IMR-90 (cell line): ENCODE measurements around the gene MYADM.

Source experiments
- BHLHE40 ChIP-seq: fragments of 150-350 bp; IDR thresholded peaks from 2 replicates; pipeline ENCODE4 v1.6.1; 2016; ENCODE audit warnings: mild to moderate bottlenecking, low read depth, low read length
- CEBPB ChIP-seq: IDR thresholded peaks from 2 replicates; pipeline ENCODE4 v1.6.1; 2012; ENCODE audit warnings: low read depth, low read length, improper control_type of control experiment
- CHD1 ChIP-seq: IDR thresholded peaks from 2 replicates; pipeline ENCODE4 v1.6.1; 2012; ENCODE audit warnings: low read depth, low read length, improper control_type of control experiment
- FOS ChIP-seq: fragments of 150-350 bp; IDR thresholded peaks from 2 replicates; pipeline ENCODE4 v1.6.1; 2016; ENCODE audit warnings: low read depth, low read length
- MAFK ChIP-seq: IDR thresholded peaks from 2 replicates; pipeline ENCODE4 v1.6.1; 2012; ENCODE audit warnings: low read depth, low read length, improper control_type of control experiment
- MAZ ChIP-seq: IDR thresholded peaks from 2 replicates; pipeline ENCODE4 v1.6.1; 2012; ENCODE audit warnings: low read depth, mild to moderate bottlenecking, low read length, improper control_type of control experiment, moderate library complexity, borderline replicate concordance
- MXI1 ChIP-seq: IDR thresholded peaks from 2 replicates; pipeline ENCODE4 v1.6.1; 2012; ENCODE audit warnings: low read depth, mild to moderate bottlenecking, low read length, moderate library complexity, borderline replicate concordance
- POLR2A ChIP-seq: IDR thresholded peaks from 2 replicates; pipeline ENCODE4 v1.6.1; 2012; ENCODE audit warnings: mild to moderate bottlenecking, low read depth, low read length
- RAD21 ChIP-seq: IDR thresholded peaks from 2 replicates; pipeline ENCODE4 v1.6.1; 2012; ENCODE audit warnings: low read length, improper control_type of control experiment
- RCOR1 ChIP-seq: IDR thresholded peaks from 2 replicates; pipeline ENCODE4 v1.6.1; 2012; ENCODE audit warnings: mild to moderate bottlenecking, low read length, improper control_type of control experiment; ENCODE audit not compliant: insufficient replicate concordance
- RFX5 ChIP-seq: IDR thresholded peaks from 2 replicates; pipeline ENCODE4 v1.8.0; 2012; ENCODE audit warnings: low read depth, mild to moderate bottlenecking, low read length, moderate library complexity
- SMC3 ChIP-seq: fragments of 150-350 bp; IDR thresholded peaks from 2 replicates; pipeline ENCODE4 v1.6.1; 2016; ENCODE audit warnings: low read depth, mild to moderate bottlenecking, antibody characterized with exemption, low read length, moderate library complexity
- TF ChIP-seq, protein P1 (sequence below): fragments of 150-350 bp; IDR thresholded peaks from 2 replicates; pipeline ENCODE4 v1.6.1; 2017; ENCODE audit warnings: mild to moderate bottlenecking, antibody characterized with exemption, low read length, low read depth
- TF ChIP-seq, protein P2 (sequence below): conservative IDR thresholded peaks from 2 replicates; pipeline ENCODE4 v1.5.1; 2012; ENCODE audit warnings: mild to moderate bottlenecking, low read depth, low read length, improper control_type of control experiment

DNA sequence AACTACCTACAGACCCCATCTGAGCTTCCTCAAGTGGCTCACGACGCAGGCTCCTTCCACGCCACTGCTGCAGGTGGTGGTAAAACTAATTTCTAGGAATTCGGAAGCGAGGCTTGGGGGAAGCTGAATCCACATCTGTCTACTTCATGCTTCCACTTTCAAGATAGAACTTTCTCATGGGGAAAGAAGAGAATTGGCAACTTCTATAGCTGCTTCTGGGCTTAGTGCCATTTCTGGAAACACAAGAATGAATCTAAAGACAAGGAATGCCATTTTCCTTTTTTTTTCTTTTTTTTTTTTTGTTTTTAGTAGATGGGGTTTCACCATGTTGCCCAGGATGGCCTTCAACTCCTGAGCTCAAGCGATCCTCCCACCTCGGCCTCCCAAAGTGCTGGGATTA lies 40.8 kb upstream of the MYADM start:
- TF ChIP-seq FOS (no peak), RAD21 (no peak), MXI1 (no peak), POLR2A (no peak), SMC3 (no peak), CHD1 (no peak), BHLHE40 (no peak), MAFK (no peak), MAZ (no peak), RFX5 (no peak), RCOR1 (no peak), CEBPB (no peak)
- TF ChIP-seq, protein P1, sequence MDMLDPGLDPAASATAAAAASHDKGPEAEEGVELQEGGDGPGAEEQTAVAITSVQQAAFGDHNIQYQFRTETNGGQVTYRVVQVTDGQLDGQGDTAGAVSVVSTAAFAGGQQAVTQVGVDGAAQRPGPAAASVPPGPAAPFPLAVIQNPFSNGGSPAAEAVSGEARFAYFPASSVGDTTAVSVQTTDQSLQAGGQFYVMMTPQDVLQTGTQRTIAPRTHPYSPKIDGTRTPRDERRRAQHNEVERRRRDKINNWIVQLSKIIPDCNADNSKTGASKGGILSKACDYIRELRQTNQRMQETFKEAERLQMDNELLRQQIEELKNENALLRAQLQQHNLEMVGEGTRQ = no peak
- TF ChIP-seq, protein P2, sequence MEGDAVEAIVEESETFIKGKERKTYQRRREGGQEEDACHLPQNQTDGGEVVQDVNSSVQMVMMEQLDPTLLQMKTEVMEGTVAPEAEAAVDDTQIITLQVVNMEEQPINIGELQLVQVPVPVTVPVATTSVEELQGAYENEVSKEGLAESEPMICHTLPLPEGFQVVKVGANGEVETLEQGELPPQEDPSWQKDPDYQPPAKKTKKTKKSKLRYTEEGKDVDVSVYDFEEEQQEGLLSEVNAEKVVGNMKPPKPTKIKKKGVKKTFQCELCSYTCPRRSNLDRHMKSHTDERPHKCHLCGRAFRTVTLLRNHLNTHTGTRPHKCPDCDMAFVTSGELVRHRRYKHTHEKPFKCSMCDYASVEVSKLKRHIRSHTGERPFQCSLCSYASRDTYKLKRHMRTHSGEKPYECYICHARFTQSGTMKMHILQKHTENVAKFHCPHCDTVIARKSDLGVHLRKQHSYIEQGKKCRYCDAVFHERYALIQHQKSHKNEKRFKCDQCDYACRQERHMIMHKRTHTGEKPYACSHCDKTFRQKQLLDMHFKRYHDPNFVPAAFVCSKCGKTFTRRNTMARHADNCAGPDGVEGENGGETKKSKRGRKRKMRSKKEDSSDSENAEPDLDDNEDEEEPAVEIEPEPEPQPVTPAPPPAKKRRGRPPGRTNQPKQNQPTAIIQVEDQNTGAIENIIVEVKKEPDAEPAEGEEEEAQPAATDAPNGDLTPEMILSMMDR = no peak
